ENCODE results near the gene FARS2.
"Not testable (repeated sequence)": the region's sequence is repeated elsewhere in the genome, so short reads cannot be mapped to it uniquely, and the experiment has no call there.

Gene FARS2

GRCh38 chr6:5644523-5645185 lies 383.3 kb downstream of the FARS2 start:
- Histone ChIP-seq H3K27ac (no peak overlapping the region), H3K4me3 (no peak overlapping the region)
- TF ChIP-seq CTCF (IDR thresholded peaks at IDR 0.05): no peak
- no peak for DNase-seq (ENCODE audit: low spot score)

GRCh38 chr6:5645328-5646290 lies 384.3 kb downstream of the FARS2 start:
- no peak for TF ChIP-seq CTCF (IDR thresholded peaks at IDR 0.05)
- H3K4me3 ChIP-seq: no peak overlapping the region
- no peak overlapping the region for H3K27ac ChIP-seq
- no peak for DNase-seq (ENCODE audit: low spot score)

GRCh38 chr6:5652406-5653137 lies 391.3 kb downstream of the FARS2 start:
- H3K4me3 ChIP-seq: no peak overlapping the region
- TF ChIP-seq CTCF (IDR thresholded peaks at IDR 0.05): no peak
- H3K27ac ChIP-seq: no peak overlapping the region
- DNase-seq (ENCODE audit: low spot score): no peak

GRCh38 chr6:5653801-5654200 lies 392.5 kb downstream of the FARS2 start:
- H3K27ac ChIP-seq: no peak overlapping the region
- no peak for TF ChIP-seq CTCF (IDR thresholded peaks at IDR 0.05)
- no peak overlapping the region for H3K4me3 ChIP-seq
- no peak for DNase-seq (ENCODE audit: low spot score)

- Histone ChIP-seq H3K4me3 (no peak overlapping the region), H3K27ac (no peak overlapping the region)
- no peak for DNase-seq (ENCODE audit: low spot score)
- TF ChIP-seq CTCF (IDR thresholded peaks at IDR 0.05): no peak
These were observed 394.9 kb downstream of the FARS2 start for GRCh38 chr6:5656226-5656625.

GRCh38 chr6:5656695-5657094 lies 395.4 kb downstream of the FARS2 start:
- DNase-seq (ENCODE audit: low spot score); H3K27ac ChIP-seq; H3K4me3 ChIP-seq: not testable (repeated sequence)

Measured in coronary artery (tissue), 2 donors.